HCT116 (cell line): ENCODE results near the gene CPD.

Experiments used
- CTCF ChIP-seq, 3 experiments: fragments of 200-600 bp in 1 of 3; sonication (generic) in 1 of 3; IDR thresholded peaks in 2 of 3; conservative IDR thresholded peaks in 1 of 3; 2 replicates each; pipeline ENCODE4 v1.5.1; 2012 to 2017; ENCODE audit warnings: low read depth in 2 of 3, low read length in 2 of 3, antibody characterized with exemption in 1 of 3, borderline replicate concordance in 1 of 3, control low read depth in 1 of 3, mild to moderate bottlenecking in 1 of 3, mixed read lengths in 1 of 3, mixed run types in 1 of 3, moderate library complexity in 1 of 3; ENCODE audit not compliant: insufficient read depth in 1 of 3
- POLR2A ChIP-seq: IDR thresholded peaks from 2 replicates; pipeline ENCODE4 v1.7.0; 2011; ENCODE audit warnings: borderline replicate concordance; ENCODE audit not compliant: insufficient read depth, insufficient read length; ENCODE audit errors: extremely low read depth
- POLR2AphosphoS5 ChIP-seq: IDR thresholded peaks from 2 replicates; pipeline ENCODE4 v1.6.1; 2011; ENCODE audit warnings: mild to moderate bottlenecking, low read depth, low read length, moderate library complexity
- RAD21 ChIP-seq: IDR thresholded peaks from 2 replicates; pipeline ENCODE4 v1.6.1; 2012; ENCODE audit warnings: low read depth, mild to moderate bottlenecking

- TF ChIP-seq POLR2A (no peak), CTCF (IDR thresholded peaks at IDR 0.05 in 2 of 3, conservative IDR thresholded peaks at IDR 0.05 in 1 of 3; ENCODE audit: borderline replicate concordance in 1 of 3, insufficient read depth in 1 of 3, low read depth in 2 of 3, low read length in 2 of 3) (no peak), RAD21 (no peak), POLR2AphosphoS5 (no peak)
Observed at GRCh38 chr17:30505868-30506417, 127.2 kb downstream of the CPD start.
